ENCODE measurements around the gene ADAMTS8. TPM values are rescaled to one million over a fixed set of nuclear protein-coding genes. Genes with fewer than 3 reads are reported as not detected.
"Not testable (repeated sequence)": the region's sequence is repeated elsewhere in the genome, so short reads cannot be mapped to it uniquely, and the experiment has no call there.

ADAMTS8 gene
- total RNA-seq, 1 donor from 2014 or later: 23.6 TPM

- no peak for DNase-seq
Measured at GRCh38 chr11:130439160-130439519, 10.7 kb upstream of the ADAMTS8 start.

- DNase-seq: not testable (repeated sequence)
Measured at GRCh38 chr11:130438401-130439159, 10.2 kb upstream of the ADAMTS8 start.

- no peak for DNase-seq
Measured at GRCh38 chr11:130437848-130438247, 9.4 kb upstream of the ADAMTS8 start.

GRCh38 chr11:130436171-130436570 is 7.8 kb upstream of the ADAMTS8 start:
- DNase-seq: no peak

- no peak for DNase-seq
Measured at GRCh38 chr11:130435671-130436070, 7.3 kb upstream of the ADAMTS8 start.

- peak; percentile 96 for DNase-seq
Measured at GRCh38 chr11:130434521-130435223, 6.3 kb upstream of the ADAMTS8 start.

GRCh38 chr11:130433357-130433756 is 4.9 kb upstream of the ADAMTS8 start:
- no peak for DNase-seq

- no peak for DNase-seq
Measured at GRCh38 chr11:130431801-130432200, 3.4 kb upstream of the ADAMTS8 start.

- peak; percentile 89 for DNase-seq
Measured at GRCh38 chr11:130431331-130431773, 2.9 kb upstream of the ADAMTS8 start.

GRCh38 chr11:130429983-130430382 is 1.6 kb upstream of the ADAMTS8 start:
- DNase-seq: no peak

- no peak for DNase-seq
Measured at GRCh38 chr11:130429120-130429681, 792 bp upstream of the ADAMTS8 start.

- DNase-seq: peak; percentile 65
Measured at GRCh38 chr11:130427581-130428315, 661 bp downstream of the ADAMTS8 start.

- DNase-seq: peak; percentile 65
Measured at GRCh38 chr11:130426837-130427341, 1.5 kb downstream of the ADAMTS8 start.

GRCh38 chr11:130426223-130426836 is 2.1 kb downstream of the ADAMTS8 start:
- DNase-seq: no peak

GRCh38 chr11:130425156-130425555 is 3.3 kb downstream of the ADAMTS8 start:
- no peak for DNase-seq

- DNase-seq: no peak
Measured at GRCh38 chr11:130424613-130425140, 3.7 kb downstream of the ADAMTS8 start.

GRCh38 chr11:130423541-130424142 is 4.8 kb downstream of the ADAMTS8 start:
- DNase-seq: no peak

GRCh38 chr11:130422251-130422995 is 6.0 kb downstream of the ADAMTS8 start:
- no peak for DNase-seq

GRCh38 chr11:130421697-130422096 is 6.7 kb downstream of the ADAMTS8 start:
- no peak for DNase-seq

- DNase-seq: no peak
Measured at GRCh38 chr11:130421199-130421585, 7.2 kb downstream of the ADAMTS8 start.

Measured in tongue (tissue), 2 donors.